ENCODE measurements around the gene ZNF627. TPM values are rescaled to one million over a fixed set of nuclear protein-coding genes. Genes with fewer than 3 reads are reported as not detected.

Gene ZNF627
- total RNA-seq, 4 donors from 2014 or later = 9.0 to 30.8 (median 12.2) TPM

GRCh38 chr19:11551603-11552235 lies 45.6 kb upstream of the ZNF627 start:
- H3K4me1 ChIP-seq = peaks cover 0 to 16% (median 0%) of the 10 kb centered on the region in 4 donors
- no peak for DNase-seq (ENCODE audit: low spot score in 2 of 2)
- H3K9me3 ChIP-seq = no peaks in the 10 kb centered on the region

GRCh38 chr19:11552666-11553372 lies 44.5 kb upstream of the ZNF627 start:
- WGBS, 2 donors = 73% methylated on average over 16 to 17 of the region's 20 CpGs
- H3K4me1 ChIP-seq = peaks cover 0 to 26% (median 2%) of the 10 kb centered on the region in 4 donors
- peak overlapping the region in 2 of 4 donors; percentile 25 to 26 for H3K27ac ChIP-seq
- H3K27me3 ChIP-seq = no peaks in the 10 kb centered on the region
- peaks cover 0 to 71% (median 10%) of the 10 kb centered on the region in 3 donors for H3K36me3 ChIP-seq
- H3K4me3 ChIP-seq = no peak overlapping the region
- no peak for DNase-seq (ENCODE audit: low spot score in 2 of 2)
- TF ChIP-seq CTCF (IDR thresholded peaks at IDR 0.05) (no peak), EP300 (IDR thresholded peaks at IDR 0.05) (no peak), POLR2A (IDR thresholded peaks at IDR 0.05) (no peak)
- no peaks in the 10 kb centered on the region for H3K9me3 ChIP-seq

More at GRCh38 chr19:11551603-11552235, 45.6 kb upstream of the ZNF627 start:
- Histone ChIP-seq H3K27me3 (no peaks in the 10 kb centered on the region), H3K36me3 (peaks cover 0 to 71% (median 10%) of the 10 kb centered on the region in 3 donors), H3K4me3 (no peak overlapping the region), H3K27ac (peak overlapping the region in 3 of 4 donors; percentile 25 to 66 (median 34))
- TF ChIP-seq EP300 (IDR thresholded peaks at IDR 0.05) (no peak), CTCF (IDR thresholded peaks at IDR 0.05) (no peak), POLR2A (IDR thresholded peaks at IDR 0.05) (no peak)
- WGBS, 2 donors = 58 to 81% methylated on average over 23 to 25 of the region's 26 CpGs

DNA sequence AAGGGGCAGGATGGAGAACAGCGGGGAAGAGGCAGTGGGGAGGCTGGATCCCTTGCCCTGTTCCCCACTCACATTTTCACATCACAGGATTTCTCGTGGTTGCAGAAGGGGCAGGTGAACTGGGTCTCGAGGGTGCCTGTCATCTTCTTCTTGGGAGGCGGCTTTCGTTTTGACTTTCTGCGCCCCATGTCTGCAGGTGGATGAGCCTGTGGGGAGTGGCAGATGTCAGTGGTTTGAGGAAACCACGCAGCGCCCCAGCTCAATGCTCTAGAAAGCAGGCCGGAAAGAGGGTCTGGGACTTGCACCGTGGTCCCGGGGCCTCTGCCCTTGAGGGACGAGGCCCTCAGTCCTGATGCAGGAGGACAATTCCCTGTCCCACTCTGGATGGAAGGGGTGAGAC lies 43.1 kb upstream of the ZNF627 start:
- H3K36me3 ChIP-seq = peaks cover 0 to 66% (median 10%) of the 10 kb centered on the region in 3 donors
- DNase-seq (ENCODE audit: low spot score in 2 of 2) = no peak
- H3K4me3 ChIP-seq = no peak overlapping the region
- H3K27ac ChIP-seq = peak overlapping the region in 1 of 4 donors; percentile 56
- peaks cover 0 to 36% (median 8%) of the 10 kb centered on the region in 4 donors for H3K4me1 ChIP-seq
- H3K27me3 ChIP-seq = no peaks in the 10 kb centered on the region
- WGBS, 2 donors = 90 to 93% methylated on average over 12 of the region's 12 CpGs
- no peak for TF ChIP-seq EP300 (IDR thresholded peaks at IDR 0.05)
- no peak for TF ChIP-seq CTCF (IDR thresholded peaks at IDR 0.05)
- TF ChIP-seq POLR2A (IDR thresholded peaks at IDR 0.05) = no peak
- no peaks in the 10 kb centered on the region for H3K9me3 ChIP-seq

- peaks cover 0 to 44% (median 13%) of the 10 kb centered on the region in 4 donors for H3K4me1 ChIP-seq
Observed at GRCh38 chr19:11555246-11555645, 42.0 kb upstream of the ZNF627 start.

More at GRCh38 chr19:11555246-11555645, 42.0 kb upstream of the ZNF627 start:
- H3K9me3 ChIP-seq = no peaks in the 10 kb centered on the region
- DNase-seq (ENCODE audit: low spot score in 2 of 2) = no peak
- H3K27ac ChIP-seq = no peak overlapping the region
- H3K36me3 ChIP-seq = peaks cover 0 to 58% (median 10%) of the 10 kb centered on the region in 3 donors
- H3K4me3 ChIP-seq = no peak overlapping the region
- no peak for TF ChIP-seq CTCF (IDR thresholded peaks at IDR 0.05)
- TF ChIP-seq POLR2A (IDR thresholded peaks at IDR 0.05) = no peak
- WGBS, 2 donors = 66 to 74% methylated on average over 6 of the region's 6 CpGs
- no peaks in the 10 kb centered on the region for H3K27me3 ChIP-seq

All from tibial nerve (tissue), 4 donors.